ENCODE measurements around the gene ACSF3. TPM values are rescaled to one million over a fixed set of nuclear protein-coding genes. Genes with fewer than 3 reads are reported as not detected.
"Not testable (repeated sequence)": the region's sequence is repeated elsewhere in the genome, so short reads cannot be mapped to it uniquely, and the experiment has no call there.

ACSF3 gene
- total RNA-seq, 2 donors from 2014 or later = 48.0 to 53.6 TPM

DNA sequence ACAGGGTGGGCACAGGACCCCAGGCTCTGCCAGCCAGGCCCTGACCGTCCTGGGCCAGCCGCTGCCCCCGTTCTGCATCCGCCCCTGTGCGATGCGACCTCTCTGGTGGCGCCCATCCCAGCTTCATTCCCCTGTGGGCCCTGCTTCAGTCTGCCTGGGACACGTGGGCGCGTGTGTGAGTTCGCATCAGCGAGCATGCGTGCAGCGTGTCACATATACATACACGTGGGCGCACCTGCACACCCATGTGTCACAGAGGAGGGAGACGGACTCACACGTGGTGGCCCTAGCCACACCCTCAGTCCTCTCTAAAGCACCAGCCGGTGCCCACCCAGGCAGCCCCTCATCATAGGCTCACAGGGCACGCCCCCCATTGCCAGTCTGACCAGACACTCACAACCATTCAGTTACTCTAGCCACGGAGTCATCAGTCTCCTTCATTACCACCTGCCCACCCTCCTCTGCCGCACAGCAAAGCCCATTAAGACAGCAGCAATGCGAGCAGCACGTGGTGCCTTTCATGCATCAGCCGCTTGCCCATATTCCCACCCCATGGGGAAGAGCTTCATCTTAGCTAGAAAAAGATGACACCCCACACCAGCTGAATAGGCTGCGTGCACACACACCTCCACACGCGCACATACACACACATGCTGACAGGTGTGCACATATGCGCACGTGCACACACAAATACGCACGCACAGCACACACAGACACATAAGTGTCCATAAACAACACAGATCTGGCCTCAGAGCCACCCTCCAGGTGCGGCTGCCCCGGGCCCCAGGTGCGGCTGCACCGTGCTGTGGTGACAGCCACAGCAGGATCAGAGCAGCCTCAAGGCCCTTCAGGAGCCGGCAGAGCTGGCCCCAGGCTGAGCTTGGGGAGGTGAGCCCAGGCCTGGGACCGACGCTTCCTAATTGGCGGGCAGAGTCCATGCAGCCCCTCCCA is 68.4 kb downstream of the ACSF3 start:
- Mint-ChIP-seq H3K27ac (peak overlapping the region; percentile 47), H3K36me3 (ENCODE audit: low read depth) (no peaks in the 10 kb centered on the region), H3K27me3 (no peaks in the 10 kb centered on the region), H3K4me1 (peaks cover 2% of the 10 kb centered on the region), H3K4me3 (no peak overlapping the region)
- no peak for ATAC-seq
- DNase-seq = no peak
- H3K9me3 ChIP-seq (ENCODE audit: control insufficient read depth, low read length, poor library complexity, severe bottlenecking) = no peaks in the 10 kb centered on the region

GRCh38 chr16:89163297-89163696 is 69.6 kb downstream of the ACSF3 start:
- peaks cover 2% of the 10 kb centered on the region for H3K4me1 Mint-ChIP-seq
- no peaks in the 10 kb centered on the region for H3K36me3 Mint-ChIP-seq (ENCODE audit: low read depth)
- H3K9me3 ChIP-seq (ENCODE audit: control insufficient read depth, low read length, poor library complexity, severe bottlenecking) = no peaks in the 10 kb centered on the region
- no peak overlapping the region for H3K27ac Mint-ChIP-seq
- no peak overlapping the region for H3K4me3 Mint-ChIP-seq
- DNase-seq (no peak), ATAC-seq (no peak)
- H3K27me3 Mint-ChIP-seq = no peaks in the 10 kb centered on the region

GRCh38 chr16:89164436-89164835 is 70.8 kb downstream of the ACSF3 start:
- Mint-ChIP-seq H3K27ac (no peak overlapping the region), H3K36me3 (ENCODE audit: low read depth) (no peaks in the 10 kb centered on the region)
- no peak for DNase-seq

GRCh38 chr16:89164847-89165680 is 71.4 kb downstream of the ACSF3 start:
- no peaks in the 10 kb centered on the region for H3K9me3 ChIP-seq (ENCODE audit: control insufficient read depth, low read length, poor library complexity, severe bottlenecking)
- ATAC-seq (no peak), DNase-seq (no peak)
- Mint-ChIP-seq H3K4me1 (peaks cover 2% of the 10 kb centered on the region), H3K27me3 (no peaks in the 10 kb centered on the region), H3K36me3 (ENCODE audit: low read depth) (no peaks in the 10 kb centered on the region), H3K4me3 (no peak overlapping the region), H3K27ac (no peak overlapping the region)

More at GRCh38 chr16:89164436-89164835, 70.8 kb downstream of the ACSF3 start:
- H3K4me1 Mint-ChIP-seq = peaks cover 2% of the 10 kb centered on the region
- no peak overlapping the region for H3K4me3 Mint-ChIP-seq
- no peaks in the 10 kb centered on the region for H3K27me3 Mint-ChIP-seq
- ATAC-seq = no peak
- no peaks in the 10 kb centered on the region for H3K9me3 ChIP-seq (ENCODE audit: control insufficient read depth, low read length, poor library complexity, severe bottlenecking)

DNA sequence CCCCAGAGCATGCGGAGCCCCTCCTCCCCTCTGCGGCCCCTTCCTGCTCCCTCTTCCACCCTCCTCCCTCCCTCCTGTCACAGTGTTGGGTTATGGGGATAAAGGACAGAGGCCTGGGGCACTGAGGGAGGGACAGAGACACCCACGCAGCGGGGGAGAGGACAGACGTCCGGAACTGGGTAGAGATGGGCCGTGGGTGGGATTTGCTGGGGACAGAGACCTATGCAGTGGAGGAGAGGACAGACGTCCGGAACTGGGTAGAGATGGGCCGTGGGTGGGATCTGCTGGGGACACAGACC is 72.0 kb downstream of the ACSF3 start:
- H3K4me3 Mint-ChIP-seq; H3K4me1 Mint-ChIP-seq; H3K36me3 Mint-ChIP-seq (ENCODE audit: low read depth); H3K9me3 ChIP-seq (ENCODE audit: control insufficient read depth, low read length, poor library complexity, severe bottlenecking); DNase-seq; H3K27me3 Mint-ChIP-seq; ATAC-seq; H3K27ac Mint-ChIP-seq: not testable (repeated sequence)

GRCh38 chr16:89166696-89167424 is 73.2 kb downstream of the ACSF3 start:
- Mint-ChIP-seq H3K27ac (no peak overlapping the region), H3K27me3 (no peaks in the 10 kb centered on the region), H3K36me3 (ENCODE audit: low read depth) (no peaks in the 10 kb centered on the region), H3K4me3 (no peak overlapping the region), H3K4me1 (peaks cover 7% of the 10 kb centered on the region)
- no peaks in the 10 kb centered on the region for H3K9me3 ChIP-seq (ENCODE audit: control insufficient read depth, low read length, poor library complexity, severe bottlenecking)
- DNase-seq (no peak), ATAC-seq (no peak)

- ATAC-seq = peak; percentile 22
- H3K4me3 Mint-ChIP-seq = no peak overlapping the region
- H3K27me3 Mint-ChIP-seq = no peaks in the 10 kb centered on the region
- no peaks in the 10 kb centered on the region for H3K36me3 Mint-ChIP-seq (ENCODE audit: low read depth)
- no peaks in the 10 kb centered on the region for H3K9me3 ChIP-seq (ENCODE audit: control insufficient read depth, low read length, poor library complexity, severe bottlenecking)
- H3K27ac Mint-ChIP-seq = no peak overlapping the region
- H3K4me1 Mint-ChIP-seq = peaks cover 8% of the 10 kb centered on the region
- DNase-seq = peak; percentile 69 to 91 (median 79)
Observed at GRCh38 chr16:89167425-89167941, 73.8 kb downstream of the ACSF3 start.

DNA sequence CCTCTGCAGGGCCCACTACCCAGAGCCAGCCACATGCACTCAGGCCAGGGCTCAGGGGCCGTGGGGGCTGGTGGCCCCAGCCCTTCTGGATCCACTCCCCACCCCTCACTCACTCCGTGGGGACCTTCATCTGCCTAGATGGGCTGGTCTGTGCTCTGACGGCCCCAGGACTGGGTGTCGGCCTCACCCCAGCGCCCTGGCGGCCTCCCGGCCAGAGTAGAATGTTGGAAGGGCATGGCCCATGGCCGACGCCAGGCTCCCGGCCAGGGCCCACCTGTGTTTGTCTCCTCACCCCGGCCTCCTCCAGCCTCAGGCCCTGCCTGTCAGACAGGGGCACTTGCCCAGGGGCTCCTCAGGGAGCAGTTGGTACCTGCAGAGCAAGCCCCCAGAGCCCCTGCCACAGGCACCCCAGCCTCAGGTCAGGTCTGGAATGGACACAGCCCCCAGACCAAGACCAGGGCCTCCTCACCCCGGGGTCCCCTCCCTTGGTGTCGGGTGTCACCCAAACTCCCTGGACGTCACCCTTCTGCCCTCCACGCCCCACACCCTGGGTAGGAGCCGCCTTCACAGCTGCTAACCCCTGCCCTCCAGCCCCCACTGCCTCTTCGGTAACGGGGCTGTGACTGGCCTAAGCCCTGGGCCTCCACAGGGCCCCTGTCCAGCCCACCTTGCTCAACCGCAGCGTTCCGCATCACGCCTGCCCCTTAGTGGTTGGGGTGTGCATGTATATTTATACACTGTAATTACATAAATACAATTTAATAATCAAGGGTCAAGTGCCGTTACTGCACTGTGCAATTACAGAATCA is 74.9 kb downstream of the ACSF3 start:
- Mint-ChIP-seq H3K27ac (no peak overlapping the region), H3K27me3 (no peaks in the 10 kb centered on the region), H3K4me1 (peaks cover 9% of the 10 kb centered on the region), H3K36me3 (ENCODE audit: low read depth) (no peaks in the 10 kb centered on the region), H3K4me3 (no peak overlapping the region)
- DNase-seq (no peak), ATAC-seq (no peak)
- no peaks in the 10 kb centered on the region for H3K9me3 ChIP-seq (ENCODE audit: control insufficient read depth, low read length, poor library complexity, severe bottlenecking)

GRCh38 chr16:89169778-89170177 is 76.1 kb downstream of the ACSF3 start:
- H3K27me3 Mint-ChIP-seq = no peaks in the 10 kb centered on the region
- no peak overlapping the region for H3K4me3 Mint-ChIP-seq
- H3K27ac Mint-ChIP-seq = no peak overlapping the region
- peaks cover 9% of the 10 kb centered on the region for H3K4me1 Mint-ChIP-seq
- H3K9me3 ChIP-seq (ENCODE audit: control insufficient read depth, low read length, poor library complexity, severe bottlenecking) = no peaks in the 10 kb centered on the region
- DNase-seq (no peak), ATAC-seq (no peak)
- no peaks in the 10 kb centered on the region for H3K36me3 Mint-ChIP-seq (ENCODE audit: low read depth)

GRCh38 chr16:89170346-89171215 is 76.9 kb downstream of the ACSF3 start:
- ATAC-seq (no peak), DNase-seq (no peak)
- Mint-ChIP-seq H3K4me3 (peak overlapping the region; percentile 88), H3K27me3 (no peaks in the 10 kb centered on the region), H3K36me3 (ENCODE audit: low read depth) (no peaks in the 10 kb centered on the region), H3K27ac (no peak overlapping the region), H3K4me1 (peaks cover 11% of the 10 kb centered on the region)
- H3K9me3 ChIP-seq (ENCODE audit: control insufficient read depth, low read length, poor library complexity, severe bottlenecking) = no peaks in the 10 kb centered on the region

DNA sequence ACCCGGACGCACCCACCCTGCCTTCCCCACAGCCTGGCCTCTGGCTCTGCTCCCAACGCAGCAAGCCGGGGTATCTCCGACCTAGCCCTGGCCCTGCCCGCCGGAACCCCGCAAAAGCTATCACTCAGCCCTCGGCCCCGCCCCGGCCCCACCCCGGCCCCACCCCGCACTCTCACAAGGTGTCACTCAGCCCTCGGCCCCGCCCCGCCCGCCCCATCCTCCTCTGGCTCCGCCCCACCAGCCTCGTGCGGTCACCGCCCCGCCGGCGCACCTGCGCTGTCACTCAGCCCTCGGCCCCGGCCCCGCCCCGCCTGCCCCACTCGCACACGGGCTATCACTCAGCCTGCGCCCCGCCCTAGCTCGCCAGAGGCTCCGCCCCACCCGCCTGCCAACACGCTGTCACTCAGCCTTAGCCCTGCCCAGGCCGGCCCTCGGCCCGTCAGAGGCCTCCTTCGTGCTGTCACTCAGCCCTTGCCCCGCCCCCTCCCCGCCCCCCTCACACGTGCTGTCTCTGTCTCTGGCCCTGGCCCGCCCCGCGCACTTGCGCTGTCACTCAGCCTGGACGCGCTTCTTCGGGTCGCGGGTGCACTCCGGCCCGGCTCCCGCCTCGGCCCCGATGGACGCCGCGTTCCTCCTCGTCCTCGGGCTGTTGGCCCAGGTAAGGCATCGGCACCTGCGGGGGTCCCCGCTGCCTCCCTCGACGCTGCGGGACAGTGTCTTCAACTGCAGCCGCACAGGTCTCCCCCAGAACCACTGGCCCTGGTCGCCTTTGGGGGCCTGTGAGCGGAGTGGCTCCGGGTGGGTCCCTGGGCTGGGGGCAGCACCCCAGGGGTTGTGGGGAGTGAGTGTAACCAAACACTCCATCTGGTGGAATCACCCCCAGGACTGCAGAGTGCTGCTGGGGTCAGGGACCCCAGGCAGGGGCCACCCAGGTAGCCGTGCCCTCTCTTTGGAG is 77.8 kb downstream of the ACSF3 start, which contains the start of gene CDH15:
TSS of gene CDH15 (plus strand) at position 533 of the 955 bp plus-strand sequence. CDS start at position 617, 84 bp downstream.
- Mint-ChIP-seq H3K27me3 (no peaks in the 10 kb centered on the region), H3K4me3 (peak within 1 kb of the TSS; percentile 88), H3K36me3 (ENCODE audit: low read depth) (no peaks in the 10 kb centered on the region), H3K27ac (no peak within 1 kb of the TSS), H3K4me1 (peaks cover 10% of the 10 kb centered on the region)
- no peaks in the 10 kb centered on the region for H3K9me3 ChIP-seq (ENCODE audit: control insufficient read depth, low read length, poor library complexity, severe bottlenecking)
- peak; percentile 89 to 99 (median 98) for DNase-seq
- ATAC-seq = peak; percentile 97

All from T-helper 17 cell (primary cell).